Measurements from ENCODE around the gene NSD1.

NSD1 gene

DNA sequence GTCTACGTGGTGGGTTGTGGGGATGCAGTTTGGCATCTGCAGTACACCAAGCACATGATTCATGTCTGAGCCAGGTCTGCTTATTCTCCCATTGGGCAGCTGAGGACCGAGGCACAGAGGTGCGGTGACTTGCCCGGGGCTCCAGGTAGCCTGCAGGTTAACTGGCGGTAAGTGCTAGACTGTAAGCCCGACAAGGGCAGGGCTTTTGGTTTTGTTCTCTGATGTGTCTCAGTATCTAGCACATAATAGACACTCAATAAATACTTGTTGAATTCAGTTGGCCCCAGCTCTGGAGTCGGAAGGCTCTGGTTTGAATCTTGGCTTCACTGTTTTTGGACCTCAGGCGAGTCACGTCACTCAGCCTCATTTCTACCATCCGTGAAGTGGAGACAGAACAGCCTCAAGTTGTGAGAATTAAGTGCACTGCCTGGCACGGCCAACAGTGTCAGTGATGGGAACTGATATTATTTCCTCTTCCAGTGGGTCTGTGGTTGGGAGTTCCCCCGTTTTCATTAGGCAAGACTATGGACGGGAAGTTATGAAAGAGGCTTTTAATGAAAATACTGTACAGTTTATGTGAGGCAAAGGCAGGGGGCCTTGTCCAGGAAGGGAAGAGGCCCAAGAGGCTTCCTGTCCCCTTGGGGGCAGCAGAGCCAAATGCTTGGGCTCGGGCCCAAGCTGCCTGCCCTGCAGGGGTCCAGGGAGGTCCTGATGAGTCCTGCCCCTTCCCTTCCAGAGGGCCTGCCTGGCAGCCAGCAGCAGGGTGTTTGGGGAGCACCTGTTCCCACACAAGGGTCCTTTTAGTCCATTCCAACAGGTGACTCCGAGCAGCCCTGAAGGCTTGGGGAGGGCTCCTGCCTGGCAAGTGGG lies 173.3 kb downstream of the NSD1 start:
- Histone ChIP-seq H3K4me3 (ENCODE audit: low read length) (no peak overlapping the region), H3K4me1 (ENCODE audit: control insufficient read depth, insufficient read depth, low read length) (peaks cover 17% of the 10 kb centered on the region), H3K36me3 (ENCODE audit: control insufficient read depth, insufficient read depth, low read length) (peaks cover 14% of the 10 kb centered on the region), H3K27me3 (ENCODE audit: control insufficient read depth, insufficient read depth, low read length) (no peaks in the 10 kb centered on the region), H3K9ac (ENCODE audit: low read length) (no peak overlapping the region), H3K27ac (ENCODE audit: low read depth, low read length) (no peak overlapping the region)

DNA sequence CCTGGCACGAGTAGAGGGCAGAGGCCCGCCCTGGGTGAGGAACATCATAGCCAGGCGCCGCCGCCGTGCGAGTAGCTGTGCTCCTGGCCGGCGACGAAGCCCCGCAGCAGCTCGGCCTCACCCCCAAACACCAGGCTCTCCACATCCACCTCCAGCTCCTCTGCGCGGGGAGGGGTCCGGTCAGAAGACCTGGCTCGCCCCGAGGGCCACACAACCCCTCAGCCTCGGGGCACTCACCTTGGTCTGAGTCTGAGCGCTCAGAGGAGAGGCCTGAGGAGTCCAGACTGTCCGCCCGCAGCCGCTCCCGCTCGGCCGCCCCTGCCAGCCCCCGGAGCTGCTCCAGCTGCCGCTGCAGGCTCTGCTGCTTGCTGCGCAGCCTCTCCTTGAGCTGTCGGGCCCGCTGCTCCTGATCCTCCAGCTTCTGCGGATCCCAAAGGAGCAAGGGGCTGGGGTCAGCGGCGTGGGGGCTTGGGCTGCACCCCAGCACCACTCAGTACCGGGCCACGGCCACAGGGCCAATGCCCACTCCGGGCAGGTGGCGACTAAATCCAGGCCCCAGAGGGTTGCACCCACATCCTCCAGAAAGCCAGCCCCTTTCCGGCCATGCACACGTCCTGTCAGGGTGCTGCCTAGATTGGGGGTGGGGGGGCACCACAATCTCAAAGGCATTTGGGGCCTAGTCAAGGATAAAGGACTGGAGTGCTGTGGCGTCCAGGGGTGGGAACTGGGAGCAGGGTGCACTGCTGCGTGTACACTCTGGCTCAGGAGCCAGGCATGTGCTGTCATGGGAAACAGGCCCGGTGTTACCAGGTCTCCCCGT lies 174.2 kb downstream of the NSD1 start:
- no peak overlapping the region for H3K4me3 ChIP-seq (ENCODE audit: low read length)
- peaks cover 11% of the 10 kb centered on the region for H3K4me1 ChIP-seq (ENCODE audit: control insufficient read depth, insufficient read depth, low read length)
- H3K27ac ChIP-seq (ENCODE audit: low read depth, low read length) = no peak overlapping the region
- H3K27me3 ChIP-seq (ENCODE audit: control insufficient read depth, insufficient read depth, low read length) = no peaks in the 10 kb centered on the region
- H3K9ac ChIP-seq (ENCODE audit: low read length) = no peak overlapping the region
- peaks cover 14% of the 10 kb centered on the region for H3K36me3 ChIP-seq (ENCODE audit: control insufficient read depth, insufficient read depth, low read length)

DNA sequence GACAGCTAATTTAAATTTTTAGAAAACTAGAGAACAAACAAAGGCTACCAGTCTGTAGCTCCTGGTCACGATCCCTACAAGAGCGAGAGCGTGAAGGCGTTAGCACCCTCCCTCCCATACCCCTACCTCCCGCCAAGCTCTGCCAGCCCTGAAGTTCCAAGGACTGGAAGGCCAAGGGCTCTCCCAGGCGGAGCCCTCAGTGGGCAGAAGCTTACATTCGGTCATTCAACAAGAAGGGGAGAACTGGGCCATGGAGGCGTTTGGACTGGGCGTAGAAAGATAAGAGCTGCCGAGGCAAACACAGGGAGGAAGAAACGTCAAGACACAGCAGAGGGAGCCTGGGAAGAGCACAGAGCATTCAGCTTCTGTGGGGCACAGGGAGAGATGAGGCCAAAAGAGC lies 175.2 kb downstream of the NSD1 start:
- Histone ChIP-seq H3K4me1 (ENCODE audit: control insufficient read depth, insufficient read depth, low read length) (peaks cover 10% of the 10 kb centered on the region), H3K36me3 (ENCODE audit: control insufficient read depth, insufficient read depth, low read length) (peaks cover 14% of the 10 kb centered on the region), H3K4me3 (ENCODE audit: low read length) (no peak overlapping the region), H3K9ac (ENCODE audit: low read length) (no peak overlapping the region), H3K27me3 (ENCODE audit: control insufficient read depth, insufficient read depth, low read length) (no peaks in the 10 kb centered on the region), H3K27ac (ENCODE audit: low read depth, low read length) (no peak overlapping the region)

DNA sequence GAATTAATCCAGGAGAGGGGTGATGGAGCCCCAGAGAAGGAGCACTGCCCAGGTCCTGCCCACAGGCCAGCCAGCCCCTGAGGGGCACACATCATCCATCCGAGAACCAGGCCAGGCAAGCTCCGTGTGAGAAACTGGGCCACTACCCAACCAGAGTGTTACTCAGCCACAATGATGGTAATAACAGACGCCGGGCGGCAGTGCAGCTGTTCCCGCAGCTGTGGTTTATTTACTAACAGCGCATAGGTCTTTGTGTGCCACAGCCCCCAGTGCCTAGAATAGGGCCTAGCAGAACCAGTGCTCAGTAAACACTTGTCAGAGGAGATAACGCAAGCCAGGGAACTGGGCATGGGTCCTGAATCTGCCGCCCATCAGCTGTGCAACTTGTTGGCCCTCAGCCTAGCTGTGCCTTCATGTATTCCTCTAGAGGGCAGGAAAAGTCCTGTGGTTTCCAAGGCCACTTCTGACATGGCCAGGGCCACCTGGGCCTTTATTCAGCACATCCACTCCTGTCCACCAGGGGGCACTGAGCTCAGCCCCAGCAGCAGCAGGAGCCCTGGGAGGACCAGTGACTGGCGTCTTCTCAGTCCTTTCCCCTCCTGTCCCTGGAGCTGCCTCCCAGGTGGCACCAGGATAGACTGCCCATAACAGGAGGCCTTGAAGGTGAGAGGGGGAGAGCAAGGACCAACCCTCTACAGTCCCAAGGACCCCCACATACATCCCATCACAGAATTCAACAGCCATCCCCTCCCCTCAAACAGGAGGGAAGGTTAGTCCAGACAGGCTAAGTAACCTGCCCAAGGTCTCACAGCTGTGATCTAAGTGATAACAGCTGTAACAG lies 176.0 kb downstream of the NSD1 start:
- Histone ChIP-seq H3K27me3 (ENCODE audit: control insufficient read depth, insufficient read depth, low read length) (no peaks in the 10 kb centered on the region), H3K9ac (ENCODE audit: low read length) (no peak overlapping the region), H3K36me3 (ENCODE audit: control insufficient read depth, insufficient read depth, low read length) (peaks cover 14% of the 10 kb centered on the region), H3K27ac (ENCODE audit: low read depth, low read length) (no peak overlapping the region), H3K4me1 (ENCODE audit: control insufficient read depth, insufficient read depth, low read length) (peaks cover 4% of the 10 kb centered on the region), H3K4me3 (ENCODE audit: low read length) (no peak overlapping the region)

DNA sequence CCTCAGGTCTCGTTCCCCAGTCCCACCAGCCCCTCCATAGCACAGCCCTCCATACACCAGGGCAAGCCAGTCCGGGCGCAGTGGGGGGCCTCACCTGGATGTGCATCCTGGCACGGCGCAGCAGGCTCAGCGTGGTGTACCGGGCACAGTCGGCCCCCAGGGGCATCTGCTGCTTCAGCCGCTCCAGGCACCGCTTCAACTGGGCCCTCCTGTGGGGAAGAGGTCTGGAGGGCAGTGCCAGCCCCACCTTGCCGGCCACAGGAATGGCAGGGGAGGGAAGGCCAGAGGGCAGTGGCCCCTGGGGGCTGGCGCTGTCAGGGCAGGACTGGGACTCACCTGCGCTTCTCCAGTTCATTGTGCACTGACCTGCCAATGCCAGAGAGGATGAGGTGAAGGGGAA lies 176.8 kb downstream of the NSD1 start:
- no peak overlapping the region for H3K9ac ChIP-seq (ENCODE audit: low read length)
- H3K4me3 ChIP-seq (ENCODE audit: low read length) = no peak overlapping the region
- no peaks in the 10 kb centered on the region for H3K4me1 ChIP-seq (ENCODE audit: control insufficient read depth, insufficient read depth, low read length)
- H3K36me3 ChIP-seq (ENCODE audit: control insufficient read depth, insufficient read depth, low read length) = peaks cover 14% of the 10 kb centered on the region
- no peaks in the 10 kb centered on the region for H3K27me3 ChIP-seq (ENCODE audit: control insufficient read depth, insufficient read depth, low read length)
- H3K27ac ChIP-seq (ENCODE audit: low read depth, low read length) = no peak overlapping the region

DNA sequence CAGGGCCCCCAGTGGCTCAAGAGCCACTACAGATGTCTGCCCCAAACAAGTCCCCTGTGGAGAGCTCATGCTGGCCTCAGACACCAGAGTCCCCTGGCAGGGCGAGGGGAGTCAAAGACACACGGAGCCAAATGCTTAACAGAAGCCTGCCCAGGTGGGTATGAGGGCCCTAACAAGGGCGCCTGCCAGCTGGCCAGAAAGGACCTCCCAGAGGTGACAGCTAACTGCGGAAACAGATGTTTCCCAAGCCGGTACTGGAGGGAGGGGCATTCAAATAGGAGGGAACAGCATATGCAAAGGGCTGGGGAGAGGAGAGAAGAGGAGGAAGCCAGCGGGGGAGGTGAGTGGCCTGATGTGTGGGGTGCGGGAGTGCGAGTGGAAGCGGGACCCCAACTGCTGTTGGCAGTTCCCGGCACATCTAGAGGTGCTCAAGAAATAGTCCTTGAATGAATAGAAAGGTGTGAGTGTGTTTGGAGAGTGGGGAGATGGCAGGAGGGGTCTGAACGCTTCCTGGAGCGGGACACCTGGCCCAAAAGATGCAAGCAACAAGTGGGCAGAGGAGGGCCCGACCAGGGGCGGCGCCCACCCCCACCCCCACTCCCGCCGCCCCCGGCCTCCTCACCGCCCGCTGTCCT lies 177.3 kb downstream of the NSD1 start:
- no peak overlapping the region for H3K9ac ChIP-seq (ENCODE audit: low read length)
- H3K4me1 ChIP-seq (ENCODE audit: control insufficient read depth, insufficient read depth, low read length) = no peaks in the 10 kb centered on the region
- no peaks in the 10 kb centered on the region for H3K27me3 ChIP-seq (ENCODE audit: control insufficient read depth, insufficient read depth, low read length)
- H3K36me3 ChIP-seq (ENCODE audit: control insufficient read depth, insufficient read depth, low read length) = peaks cover 10% of the 10 kb centered on the region
- H3K4me3 ChIP-seq (ENCODE audit: low read length) = no peak overlapping the region
- no peak overlapping the region for H3K27ac ChIP-seq (ENCODE audit: low read depth, low read length)

DNA sequence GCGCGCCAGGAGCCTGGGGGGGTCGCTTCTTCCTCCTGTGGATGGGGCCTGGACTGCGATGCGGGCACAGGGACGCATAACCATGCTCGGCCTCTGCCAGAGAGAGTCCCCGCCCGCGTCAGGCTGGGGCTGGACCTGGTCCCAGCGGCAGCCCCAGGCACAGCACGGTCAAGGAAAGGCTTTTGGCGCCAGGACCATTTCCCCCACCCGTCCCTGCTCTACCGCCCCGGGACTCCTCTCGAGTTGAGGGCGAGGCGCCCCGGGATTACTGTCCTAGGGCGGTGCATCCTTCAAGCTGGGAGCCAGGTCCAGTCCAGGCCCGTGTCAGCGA lies 177.8 kb downstream of the NSD1 start:
- no peaks in the 10 kb centered on the region for H3K27me3 ChIP-seq (ENCODE audit: control insufficient read depth, insufficient read depth, low read length)
- no peak overlapping the region for H3K27ac ChIP-seq (ENCODE audit: low read depth, low read length)
- H3K4me3 ChIP-seq (ENCODE audit: low read length) = peak overlapping the region; percentile 74
- no peaks in the 10 kb centered on the region for H3K4me1 ChIP-seq (ENCODE audit: control insufficient read depth, insufficient read depth, low read length)
- H3K9ac ChIP-seq (ENCODE audit: low read length) = peak overlapping the region; percentile 6
- H3K36me3 ChIP-seq (ENCODE audit: control insufficient read depth, insufficient read depth, low read length) = peaks cover 7% of the 10 kb centered on the region

DNA sequence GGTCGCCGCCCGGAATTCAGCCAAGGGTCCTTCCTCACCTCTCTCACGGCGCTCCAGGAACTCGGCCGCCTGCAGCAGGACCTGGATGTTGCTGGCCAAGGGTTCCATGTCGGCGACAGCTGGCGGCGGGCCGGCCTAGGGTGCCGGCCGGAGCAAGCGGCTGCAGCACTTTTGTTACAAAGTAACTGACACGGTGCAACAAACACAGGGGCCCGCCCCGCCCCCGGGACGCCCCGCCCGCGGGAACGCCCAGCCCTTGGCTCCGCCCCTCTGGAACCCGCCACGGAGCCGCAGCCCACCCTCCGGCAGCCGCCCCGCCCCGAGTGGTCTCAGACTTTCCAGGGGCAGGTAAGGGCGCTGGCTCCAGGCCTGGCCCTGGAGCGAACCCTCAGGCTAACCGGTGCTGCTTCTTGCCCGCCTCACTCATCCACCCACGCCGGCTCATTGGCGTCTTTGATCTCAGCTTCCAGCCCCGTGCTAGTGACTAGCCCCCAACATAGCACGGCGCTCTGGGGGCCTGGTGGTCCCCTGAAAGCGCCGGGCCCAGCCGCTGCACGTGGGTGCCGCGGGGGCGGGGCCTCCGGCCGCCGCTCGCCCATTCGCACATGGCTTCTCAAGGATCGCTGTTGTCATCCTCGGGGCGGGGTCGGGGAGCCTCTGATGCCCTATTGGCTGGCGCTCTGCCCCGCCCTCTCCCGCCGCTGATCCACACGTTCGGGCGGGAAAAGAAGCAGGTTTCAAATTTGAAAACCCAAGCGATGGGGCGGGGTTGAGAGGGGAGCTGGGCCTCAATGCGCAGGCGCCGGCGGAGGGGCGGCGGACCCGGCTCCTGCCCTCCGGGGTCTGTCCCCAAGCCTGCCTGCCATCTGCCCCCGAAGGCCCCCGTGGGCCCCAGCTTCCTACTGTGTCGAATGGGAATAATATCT lies 178.4 kb downstream of the NSD1 start, which contains the start of gene MXD3:
TSS of gene MXD3 (minus strand) at position 176 of the 926 bp plus-strand sequence. CDS start at position 108, 68 bp downstream.
- peak within 1 kb of the TSS; percentile 74 for H3K4me3 ChIP-seq (ENCODE audit: low read length)
- no peaks in the 10 kb centered on the region for H3K4me1 ChIP-seq (ENCODE audit: control insufficient read depth, insufficient read depth, low read length)
- H3K27me3 ChIP-seq (ENCODE audit: control insufficient read depth, insufficient read depth, low read length) = no peaks in the 10 kb centered on the region
- H3K27ac ChIP-seq (ENCODE audit: low read depth, low read length) = peak within 1 kb of the TSS; percentile 24
- H3K9ac ChIP-seq (ENCODE audit: low read length) = peak within 1 kb of the TSS; percentile 6
- H3K36me3 ChIP-seq (ENCODE audit: control insufficient read depth, insufficient read depth, low read length) = peaks cover 1% of the 10 kb centered on the region

DNA sequence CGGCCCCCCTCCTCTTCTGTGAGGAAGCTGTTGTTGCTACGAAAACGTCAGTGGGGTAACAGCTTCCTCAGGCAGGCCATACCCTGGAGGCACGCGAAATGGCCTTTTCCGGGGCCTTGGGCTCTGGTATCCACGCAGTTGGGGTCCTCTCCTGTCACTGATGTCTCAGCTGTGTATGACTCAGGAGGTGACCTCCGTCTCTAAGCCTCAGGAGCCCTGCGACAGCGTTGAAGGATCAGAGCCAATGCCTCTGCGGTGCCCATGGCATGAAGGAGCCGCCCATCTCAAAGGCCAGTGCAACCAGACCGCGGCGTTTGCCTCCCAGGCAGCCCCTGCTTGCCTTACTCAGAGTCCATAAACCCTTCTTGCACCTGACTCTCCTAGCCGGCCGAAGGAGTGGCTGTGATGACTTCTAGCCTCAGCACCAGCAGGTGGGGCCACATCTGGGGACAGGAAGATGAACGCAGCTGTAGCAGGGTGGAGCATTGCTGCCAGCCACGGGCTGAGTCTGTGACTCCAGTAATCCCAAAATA lies 179.1 kb downstream of the NSD1 start:
- H3K9ac ChIP-seq (ENCODE audit: low read length) = no peak overlapping the region
- no peak overlapping the region for H3K27ac ChIP-seq (ENCODE audit: low read depth, low read length)
- no peaks in the 10 kb centered on the region for H3K36me3 ChIP-seq (ENCODE audit: control insufficient read depth, insufficient read depth, low read length)
- no peaks in the 10 kb centered on the region for H3K27me3 ChIP-seq (ENCODE audit: control insufficient read depth, insufficient read depth, low read length)
- H3K4me1 ChIP-seq (ENCODE audit: control insufficient read depth, insufficient read depth, low read length) = no peaks in the 10 kb centered on the region
- peak overlapping the region; percentile 43 for H3K4me3 ChIP-seq (ENCODE audit: low read length)

DNA sequence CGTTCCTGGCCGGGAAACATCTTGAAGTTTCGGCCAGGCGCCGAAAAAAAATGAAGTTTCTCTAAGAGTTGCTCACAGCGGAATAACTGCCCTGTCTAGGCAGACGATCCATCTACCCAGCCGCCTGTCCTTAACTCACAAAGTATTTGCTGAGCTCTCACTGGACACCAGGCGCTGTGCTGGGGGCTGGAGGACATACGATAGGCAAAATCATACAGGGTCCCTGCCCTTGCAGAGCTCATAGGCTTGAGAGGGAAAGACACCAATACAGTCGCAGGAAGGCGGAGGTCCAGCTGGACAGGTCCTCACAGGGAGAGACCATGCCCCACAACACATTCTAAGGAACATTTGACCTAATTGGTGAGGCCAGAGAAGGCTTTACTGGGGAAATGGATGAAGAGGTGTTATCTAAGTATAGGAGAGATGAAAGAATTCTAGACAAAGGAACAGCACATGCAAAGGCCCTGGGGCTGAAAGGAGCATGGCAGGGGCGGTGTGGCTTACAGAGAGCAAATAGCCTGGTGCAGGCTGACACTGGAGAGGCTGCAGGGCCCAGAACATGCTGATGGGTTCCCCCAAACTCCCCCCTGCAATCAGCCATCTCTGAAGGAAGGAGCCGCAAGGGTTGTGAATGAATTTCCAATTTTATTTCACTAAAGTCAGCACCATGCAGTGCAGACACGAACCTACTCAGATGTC lies 180.1 kb downstream of the NSD1 start:
- no peak overlapping the region for H3K27ac ChIP-seq (ENCODE audit: low read depth, low read length)
- H3K9ac ChIP-seq (ENCODE audit: low read length) = no peak overlapping the region
- no peaks in the 10 kb centered on the region for H3K27me3 ChIP-seq (ENCODE audit: control insufficient read depth, insufficient read depth, low read length)
- H3K4me1 ChIP-seq (ENCODE audit: control insufficient read depth, insufficient read depth, low read length) = no peaks in the 10 kb centered on the region
- no peaks in the 10 kb centered on the region for H3K36me3 ChIP-seq (ENCODE audit: control insufficient read depth, insufficient read depth, low read length)
- no peak overlapping the region for H3K4me3 ChIP-seq (ENCODE audit: low read length)

Data from rectal smooth muscle tissue (tissue), 1 donor.